HG02943 (cell line): ENCODE results near the gene ABTB2.
"Not testable (repeated sequence)": the region's sequence is repeated elsewhere in the genome, so short reads cannot be mapped to it uniquely, and the experiment has no call there.

Experiments used
- ATAC-seq: cut with Tn5 transposase; IDR thresholded peaks from one replicate; pipeline ENCODE4 v1.9.1; 2021; ENCODE audit warnings: mild to moderate bottlenecking, low read depth, moderate library complexity; ENCODE audit not compliant: unreplicated experiment

The ABTB2 gene

GRCh38 chr11:34199525-34199924, 158.3 kb downstream of the ABTB2 start:
- no peak for ATAC-seq

DNA sequence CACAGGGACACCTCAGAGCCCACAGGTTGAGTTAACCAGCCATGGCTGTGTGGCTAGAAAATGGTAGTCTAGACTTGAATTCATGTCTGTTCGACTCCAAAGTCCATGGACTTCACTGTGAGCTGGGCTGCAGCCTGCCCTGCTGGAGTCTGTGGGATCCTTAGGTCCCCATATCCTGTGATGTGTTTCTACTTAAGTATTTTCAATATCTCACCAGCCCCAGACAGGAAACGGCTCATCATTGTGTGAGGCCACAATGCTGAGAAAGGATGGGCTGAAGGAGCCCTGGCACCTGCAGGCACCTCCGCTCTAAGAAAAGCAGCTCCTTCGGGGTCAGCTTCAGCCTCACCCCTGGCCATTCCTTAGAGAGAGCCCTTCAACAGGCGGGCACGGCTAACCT, 159.3 kb downstream of the ABTB2 start:
- ATAC-seq: no peak

- no peak for ATAC-seq
Observed at GRCh38 chr11:34197256-34197655, 160.6 kb downstream of the ABTB2 start.

DNA sequence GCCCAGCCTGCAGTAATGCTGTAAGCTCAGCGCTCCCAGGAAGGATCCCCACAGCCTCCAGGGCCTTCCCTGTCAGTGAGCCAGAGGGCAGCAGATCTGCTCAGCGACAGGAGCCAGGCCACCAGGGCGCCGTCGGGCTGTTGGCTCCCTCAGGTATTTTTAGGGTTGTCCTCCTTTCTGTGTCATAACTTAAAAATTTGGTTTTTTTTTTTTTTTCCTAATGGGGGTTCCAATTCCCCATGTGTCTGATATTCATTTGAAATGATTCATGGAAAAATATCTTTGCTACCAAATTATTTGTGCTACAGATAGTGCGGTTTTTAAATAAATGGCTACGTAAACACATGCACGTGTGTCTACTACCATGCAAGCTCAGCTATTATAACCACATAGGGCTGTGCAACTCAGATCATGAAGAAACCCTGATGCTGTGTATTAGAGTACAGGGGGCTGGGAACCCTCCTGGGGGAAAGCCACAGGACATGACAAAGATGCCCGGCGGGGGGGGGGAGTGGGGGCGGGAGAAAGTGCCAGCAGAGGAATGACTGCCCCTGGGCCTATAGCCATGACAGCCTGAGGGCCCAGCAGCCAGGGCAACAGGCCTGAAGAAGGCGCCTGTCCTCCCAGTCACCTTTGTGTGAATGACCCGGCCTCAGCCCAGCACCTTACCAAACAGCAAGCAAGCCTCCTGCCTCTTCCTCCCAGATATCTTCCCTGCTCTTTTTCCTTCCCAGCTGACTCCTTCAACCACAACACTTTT, 163.1 kb downstream of the ABTB2 start:
- ATAC-seq: no peak

- ATAC-seq: no peak
Observed at GRCh38 chr11:34192481-34193401, 165.1 kb downstream of the ABTB2 start.

DNA sequence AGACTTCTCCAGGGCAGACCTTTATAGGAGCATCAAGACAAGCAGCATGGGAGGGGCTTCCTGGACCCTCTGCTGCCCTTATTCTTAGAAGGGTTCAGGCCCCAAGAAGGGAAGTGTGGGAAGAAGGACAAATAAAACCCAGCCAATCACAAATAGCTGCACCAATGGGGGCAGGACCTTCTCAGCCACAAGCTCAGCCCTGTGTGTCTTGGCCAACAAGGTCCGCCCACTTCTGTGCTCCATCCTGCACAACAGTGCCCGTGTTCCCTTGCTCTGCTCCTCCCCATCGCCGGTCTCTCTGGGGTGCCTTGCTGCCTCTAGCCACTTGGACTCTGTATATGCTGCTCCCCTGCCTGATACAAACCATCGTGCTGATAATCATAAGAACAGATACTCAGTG, 166.2 kb downstream of the ABTB2 start:
- ATAC-seq: no peak

DNA sequence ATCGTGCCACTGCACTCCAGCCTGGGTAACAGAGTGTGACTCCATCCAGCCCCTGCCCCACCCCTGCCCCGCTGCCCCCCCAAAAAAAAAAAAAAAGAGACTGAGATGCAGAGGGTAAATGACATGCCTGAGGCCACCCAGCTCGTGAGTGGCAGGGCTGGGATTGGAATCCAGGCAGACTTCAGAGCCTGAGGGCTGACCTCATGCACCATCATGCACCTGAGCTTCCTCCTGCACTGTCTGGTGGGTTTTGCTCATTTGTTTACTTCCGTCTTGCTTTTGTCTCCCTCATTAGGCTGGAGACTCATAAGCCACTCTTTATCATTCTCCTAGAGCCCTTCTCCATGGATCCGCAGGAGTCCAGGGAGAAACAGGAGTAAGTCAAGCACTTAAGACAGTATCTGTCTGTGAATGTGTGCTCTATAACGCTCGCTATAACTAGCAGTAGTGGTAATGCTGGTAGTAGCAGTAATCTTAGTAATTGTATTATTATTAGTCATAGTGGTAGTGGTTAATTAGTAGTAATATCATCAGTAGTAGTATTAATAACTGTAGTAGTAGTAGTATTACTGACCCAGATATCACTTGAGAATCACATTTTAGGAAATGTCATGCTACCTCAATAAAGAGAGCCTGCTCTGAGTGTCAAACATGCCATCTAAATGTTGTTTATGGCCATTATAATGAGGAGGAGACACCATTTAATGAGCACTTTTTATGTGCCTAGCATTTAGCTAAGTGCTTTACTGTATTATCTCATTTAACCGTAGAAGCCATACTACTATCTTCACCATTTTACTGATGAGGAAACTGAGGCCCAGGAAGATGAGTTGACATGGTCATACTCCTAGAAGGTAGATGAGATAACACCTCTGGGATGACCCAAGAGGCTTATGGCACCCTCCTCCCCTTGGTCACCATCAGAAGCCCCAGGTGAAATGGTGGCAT, 167.3 kb downstream of the ABTB2 start:
- ATAC-seq: no peak

- ATAC-seq: no peak
Observed at GRCh38 chr11:34189191-34189590, 168.6 kb downstream of the ABTB2 start.

GRCh38 chr11:34188181-34188580, 169.6 kb downstream of the ABTB2 start:
- no peak for ATAC-seq

GRCh38 chr11:34185926-34186841, 171.6 kb downstream of the ABTB2 start:
- no peak for ATAC-seq

GRCh38 chr11:34184505-34185015, 173.2 kb downstream of the ABTB2 start:
- no peak for ATAC-seq

DNA sequence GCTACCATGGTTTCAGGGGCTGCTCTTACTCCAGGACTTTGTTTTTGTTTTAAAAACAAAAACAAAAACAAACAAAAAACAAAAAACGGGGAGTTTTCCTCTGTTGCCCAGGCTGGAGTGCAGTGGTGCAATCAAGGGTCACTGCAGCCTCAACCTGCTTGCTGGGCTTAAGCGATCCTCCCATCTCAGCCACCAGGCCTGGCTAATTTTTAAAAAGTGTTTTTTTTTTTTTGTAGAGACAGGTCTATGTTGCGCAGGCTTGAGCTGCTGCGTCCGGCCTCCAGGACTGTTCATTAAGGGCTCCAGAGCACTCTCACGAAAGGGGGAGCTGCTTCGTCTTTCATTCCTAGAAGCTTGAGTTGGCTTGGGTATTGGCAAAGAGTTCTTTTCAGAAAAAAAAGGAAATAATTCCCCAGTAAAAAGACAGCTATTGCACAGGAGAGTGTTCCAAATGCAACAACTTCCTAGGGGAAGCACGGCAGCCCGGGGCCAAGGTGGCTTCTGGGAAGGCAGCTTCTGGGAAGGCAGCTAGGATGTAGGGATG, 173.9 kb downstream of the ABTB2 start:
- ATAC-seq: no peak

- ATAC-seq: no peak
Observed at GRCh38 chr11:34182921-34183685, 174.7 kb downstream of the ABTB2 start.

DNA sequence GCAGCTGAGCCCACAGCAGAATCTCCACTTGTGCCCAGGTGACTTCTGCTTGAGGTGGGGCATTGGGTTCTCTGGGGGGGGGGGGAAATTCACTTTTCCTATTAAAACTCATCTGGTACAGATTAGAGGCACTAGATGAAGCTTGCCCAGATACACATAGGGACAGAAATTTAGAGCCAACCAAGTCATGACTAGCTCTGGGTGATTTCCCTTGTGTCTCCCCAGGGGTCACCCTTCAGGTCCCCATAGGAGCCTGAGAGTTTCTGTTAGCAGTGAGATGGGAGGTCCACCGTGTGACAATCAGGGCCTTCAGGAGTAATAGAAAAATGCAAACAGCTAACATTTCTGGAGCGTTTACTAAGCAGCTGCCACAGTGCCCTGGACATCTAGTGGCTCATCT, 175.4 kb downstream of the ABTB2 start:
- no peak for ATAC-seq

- ATAC-seq: no peak
Observed at GRCh38 chr11:34181856-34182405, 175.9 kb downstream of the ABTB2 start.

- ATAC-seq: no peak
Observed at GRCh38 chr11:34181251-34181650, 176.6 kb downstream of the ABTB2 start.

DNA sequence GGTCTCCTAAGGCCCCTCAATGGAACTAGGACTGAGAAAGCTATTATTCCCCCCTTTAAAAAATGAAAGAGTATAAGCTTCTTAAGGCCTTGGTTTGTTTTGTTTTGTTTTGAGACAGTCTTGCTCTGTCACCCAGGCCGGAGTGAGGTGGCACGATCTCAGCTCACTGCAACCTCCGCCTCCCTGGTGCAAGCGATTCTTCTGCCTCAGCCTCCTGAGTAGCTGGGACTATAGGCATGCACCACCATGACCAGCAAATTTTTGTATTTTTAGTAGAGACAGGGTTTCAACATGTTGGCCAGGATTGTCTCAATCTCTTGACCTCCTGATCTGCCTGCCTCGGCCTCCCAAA, 177.0 kb downstream of the ABTB2 start:
- ATAC-seq: not testable (repeated sequence)
